ENCODE data around the gene MC2R.
"Not testable (repeated sequence)": the region's sequence is repeated elsewhere in the genome, so short reads cannot be mapped to it uniquely, and the experiment has no call there.

The MC2R gene

DNA sequence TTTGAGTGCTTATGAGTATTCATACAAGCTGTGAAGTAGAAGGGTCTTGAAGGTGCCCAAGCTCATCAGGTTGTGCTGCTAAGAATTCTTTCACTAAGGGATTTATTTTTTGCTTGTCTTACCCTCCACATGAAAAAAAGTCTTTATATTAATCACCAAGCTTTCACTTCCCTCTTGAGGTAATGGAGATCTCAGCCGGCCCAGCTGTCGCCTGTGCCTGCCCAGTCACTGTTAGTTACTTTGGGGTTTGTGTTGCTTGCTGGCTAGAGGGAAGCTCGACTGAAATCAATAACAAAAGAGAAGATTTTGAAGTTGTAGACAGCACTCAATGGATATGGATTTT lies 21.9 kb downstream of the MC2R start:
- no peak for DNase-seq

DNA sequence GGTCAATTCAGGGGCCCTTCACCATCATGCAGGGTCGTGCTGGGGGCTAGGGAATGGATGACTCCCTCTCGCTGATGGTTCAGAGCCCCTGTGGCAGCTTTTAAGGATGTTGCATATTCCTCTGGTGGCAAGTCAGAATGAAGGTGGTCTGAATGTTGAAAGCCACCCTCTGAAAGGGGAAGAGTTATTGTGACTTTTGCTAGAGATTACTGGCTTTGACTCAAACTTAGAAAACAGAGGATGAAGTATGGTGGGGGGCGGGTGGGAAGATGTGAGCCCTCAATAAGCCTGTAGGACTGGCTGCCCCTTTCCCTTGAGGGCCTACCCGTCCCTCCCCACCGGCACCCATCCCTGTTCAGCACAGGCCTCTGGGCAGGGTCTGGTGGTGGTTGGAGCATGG lies 23.2 kb downstream of the MC2R start:
- no peak for DNase-seq

DNA sequence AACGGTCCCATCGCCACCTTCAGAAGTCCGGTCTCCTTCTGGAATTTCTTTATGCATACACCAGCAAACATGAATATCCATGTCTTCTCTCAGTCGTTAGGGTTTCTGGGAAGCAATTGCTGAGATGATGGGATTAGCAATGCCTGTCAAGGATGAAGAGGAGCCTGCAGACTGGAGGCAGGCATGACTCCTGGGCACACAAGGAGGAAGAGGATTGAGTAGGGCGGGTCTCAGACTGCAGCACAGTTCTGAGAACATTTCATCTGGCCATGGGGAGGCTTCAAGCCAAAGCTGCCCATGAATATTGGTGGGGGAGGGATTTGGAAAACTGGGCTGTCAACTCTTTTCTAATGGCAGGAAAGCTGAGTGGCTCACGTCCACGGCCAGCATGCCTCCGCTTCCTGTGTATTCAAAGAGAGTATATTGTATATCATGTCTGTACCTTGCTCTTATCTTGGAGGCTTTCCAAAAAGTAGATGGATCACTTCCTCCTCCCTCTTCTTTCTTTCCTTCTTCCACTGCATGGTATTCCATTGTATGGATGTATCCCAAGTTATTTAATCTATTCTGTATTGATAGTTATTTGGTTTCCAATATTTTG lies 24.5 kb downstream of the MC2R start:
- DNase-seq, result no peak

GRCh38 chr18:13889671-13890070 lies 25.7 kb downstream of the MC2R start:
- no peak for DNase-seq

DNA sequence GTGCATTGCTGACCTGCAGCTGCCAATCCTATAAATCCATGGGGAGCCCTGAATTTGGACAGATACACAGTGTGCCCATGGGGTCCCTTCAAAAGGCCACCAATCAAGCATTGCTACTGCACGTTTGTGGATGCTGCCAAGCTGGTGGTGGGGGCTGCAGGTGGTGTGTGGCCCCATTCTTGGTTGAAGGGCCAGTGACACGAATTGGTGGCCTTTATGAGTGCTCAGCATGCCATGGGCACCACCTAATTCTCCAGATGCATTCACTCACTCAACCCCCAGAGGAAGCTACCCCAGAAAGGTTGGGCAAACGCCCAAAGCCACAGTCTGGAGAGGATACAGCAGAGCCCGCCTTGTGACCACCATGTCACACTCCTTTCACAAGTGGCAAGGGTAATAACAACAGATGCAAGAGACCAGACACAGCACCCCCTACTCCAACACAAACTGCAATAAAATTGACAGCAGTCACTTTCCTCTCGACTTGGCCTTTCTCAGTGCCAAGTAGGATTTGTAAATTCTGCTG lies 27.1 kb downstream of the MC2R start:
- DNase-seq, result no peak

- no peak for DNase-seq
Observed at GRCh38 chr18:13885009-13885408, 30.3 kb downstream of the MC2R start.

DNA sequence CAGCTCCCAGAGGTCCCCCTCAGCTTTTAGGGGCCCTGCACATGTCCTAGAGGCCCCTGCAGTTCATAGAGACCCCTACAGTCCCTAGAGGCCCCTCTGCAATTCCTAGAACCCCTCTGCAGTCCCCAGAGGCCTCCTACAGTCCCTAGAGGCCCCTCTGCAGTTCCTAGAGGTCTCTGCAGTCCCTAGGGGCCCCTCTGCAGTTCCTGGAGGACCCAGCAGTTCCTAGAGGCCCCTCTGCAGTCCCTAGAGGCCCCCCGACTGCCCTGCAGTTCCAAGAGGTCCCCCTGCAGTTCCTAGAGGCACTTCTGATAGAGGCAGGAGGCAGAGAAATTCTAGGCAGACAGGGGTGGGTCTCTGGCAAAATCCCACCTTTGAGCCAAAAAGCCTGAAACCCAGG lies 35.4 kb downstream of the MC2R start:
- no peak for DNase-seq

- no peak for DNase-seq
Observed at GRCh38 chr18:13879492-13879891, 35.8 kb downstream of the MC2R start.

GRCh38 chr18:13878857-13879256 lies 36.5 kb downstream of the MC2R start:
- no peak for DNase-seq

- no peak for DNase-seq
Observed at GRCh38 chr18:13877157-13877556, 38.2 kb downstream of the MC2R start.

- DNase-seq, result no peak
Observed at GRCh38 chr18:13874558-13874957, 40.8 kb downstream of the MC2R start.

DNA sequence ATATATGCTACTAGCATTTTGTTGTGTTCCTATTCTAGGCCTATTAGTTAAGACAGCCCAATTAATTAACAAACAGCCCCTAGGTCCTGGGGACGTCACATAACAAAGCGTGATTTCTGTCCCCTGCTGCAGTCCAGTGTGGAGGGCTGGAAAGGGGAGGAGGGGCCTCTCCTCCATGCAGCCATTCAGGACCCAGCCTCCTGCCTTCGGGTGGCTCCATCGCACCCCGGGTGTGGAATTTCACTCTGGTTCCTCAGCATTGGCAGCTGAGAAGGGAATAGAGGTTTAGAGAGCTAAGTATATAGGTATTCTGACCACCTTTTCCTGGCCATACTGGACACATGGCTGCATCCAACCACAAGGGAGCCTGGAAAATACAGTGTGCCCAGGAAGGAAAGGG lies 42.4 kb downstream of the MC2R start:
- no peak for DNase-seq

- DNase-seq, result no peak
Observed at GRCh38 chr18:13872373-13872772, 43.0 kb downstream of the MC2R start.

DNA sequence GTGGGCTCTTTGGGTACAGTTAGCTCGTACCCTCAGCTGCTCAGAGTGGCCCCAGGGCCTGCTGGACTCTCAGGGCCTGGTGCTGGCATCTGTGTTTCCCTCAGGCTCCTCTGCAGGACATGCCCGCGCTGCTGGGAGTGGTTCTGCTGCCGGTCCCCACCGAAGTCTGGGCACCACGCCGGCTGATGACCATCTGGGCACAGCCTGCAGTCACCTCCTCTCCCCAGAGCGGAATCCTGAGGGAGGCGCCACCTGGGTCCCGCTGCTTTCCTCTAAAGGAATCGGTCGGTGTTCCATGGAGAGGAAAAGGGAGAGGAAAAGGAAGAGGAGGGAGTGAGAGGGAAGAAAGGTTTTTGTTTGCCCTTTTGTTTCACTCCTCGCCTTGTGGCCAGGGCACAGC lies 43.6 kb downstream of the MC2R start:
- no peak for DNase-seq

DNA sequence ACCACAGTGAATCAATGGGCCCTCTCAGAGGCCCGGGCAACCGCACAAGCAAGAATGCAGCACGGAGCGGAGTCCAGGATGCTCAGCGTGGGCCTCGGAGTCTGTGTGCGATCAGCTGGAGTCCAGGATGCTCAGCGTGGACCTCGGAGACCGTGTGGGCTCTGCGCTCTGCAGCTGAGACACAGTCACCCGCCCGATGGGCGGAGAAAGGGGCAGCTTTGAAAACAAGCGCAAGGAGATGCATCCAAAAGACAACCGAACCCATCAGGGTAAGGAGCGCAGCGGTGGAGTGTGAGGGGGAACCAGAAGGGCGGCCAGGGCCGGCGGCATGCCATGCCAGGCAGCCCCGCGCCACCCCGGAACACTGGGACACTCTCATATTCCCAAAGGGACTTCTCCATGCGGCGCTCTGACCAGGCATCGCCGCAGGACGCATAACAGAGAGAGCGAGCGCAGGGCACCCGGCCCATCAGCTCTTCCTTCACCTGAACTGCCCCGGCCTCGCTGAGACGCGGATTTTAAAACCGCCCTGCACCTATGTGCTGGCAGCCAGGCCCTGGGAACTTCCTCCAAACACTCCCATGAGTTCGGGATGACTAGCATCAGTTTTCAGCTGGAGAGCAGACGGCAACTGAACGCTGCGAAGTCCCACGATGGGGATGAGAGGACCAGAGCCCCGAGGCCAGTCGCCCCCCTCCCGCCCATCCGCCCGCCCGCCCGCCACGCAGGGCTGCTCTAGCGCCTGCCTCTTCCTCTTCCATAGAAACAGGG lies 46.6 kb downstream of the MC2R start:
- DNase-seq, result peak in 12 of 51 donors; percentile 5 to 46 (median 24)

- not testable (repeated sequence) for DNase-seq
Observed at GRCh38 chr18:13862898-13863297, 52.4 kb downstream of the MC2R start.

DNA sequence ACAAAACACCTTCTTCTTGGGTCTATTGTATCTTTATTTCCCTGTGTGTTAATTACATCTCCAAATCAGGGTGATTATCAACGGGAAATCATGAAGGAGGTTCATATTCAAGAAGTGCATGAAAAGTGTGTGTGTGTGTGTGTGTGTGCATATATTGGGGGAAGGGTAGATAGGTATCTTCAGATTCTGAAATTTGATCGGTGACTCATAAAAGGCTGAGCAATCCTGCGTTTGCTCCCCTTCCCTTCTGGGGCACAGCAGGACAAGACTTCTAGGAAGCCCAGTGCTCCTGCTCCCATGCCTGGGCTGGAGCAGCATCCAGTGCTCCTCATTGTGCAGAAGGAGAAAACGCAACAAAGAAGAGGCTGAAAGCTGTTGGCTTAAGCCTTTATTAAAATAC lies 65.5 kb downstream of the MC2R start:
- no peak for DNase-seq

DNA sequence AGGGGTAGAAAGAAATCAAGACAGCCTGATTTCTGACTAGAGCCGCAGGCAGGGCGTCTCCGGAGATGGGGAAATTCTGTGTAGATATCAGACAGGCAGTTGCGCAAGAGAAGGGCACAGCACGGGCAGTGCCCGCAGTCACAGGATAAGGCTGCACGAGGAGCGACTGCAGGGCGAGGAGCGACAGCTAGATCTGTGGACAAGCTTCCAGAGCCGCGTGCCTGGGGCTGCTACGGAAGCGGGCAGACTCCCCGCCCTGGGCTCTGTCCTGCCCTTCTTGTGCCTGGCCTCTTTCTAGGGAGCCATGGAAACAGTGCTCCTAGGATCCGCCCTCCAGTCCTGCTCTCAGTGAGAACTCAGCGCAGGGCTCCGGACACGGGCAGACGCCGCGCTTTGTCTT lies 78.8 kb downstream of the MC2R start:
- no peak for DNase-seq

- no peak for DNase-seq
Observed at GRCh38 chr18:13835202-13835601, 80.1 kb downstream of the MC2R start.

- no peak for DNase-seq
Observed at GRCh38 chr18:13834496-13835015, 80.8 kb downstream of the MC2R start.
